Stimulated activated CD4-positive, alpha-beta T cell treated with anti-CD3 and anti-CD28 coated beads, Interleukin-12 subunit alpha, Interleukin-12 subunit beta, amount 100 ng/mL, for 4 hours (primary cell): ENCODE data around the gene KCNMA1.
"Not testable (repeated sequence)": the region's sequence is repeated elsewhere in the genome, so short reads cannot be mapped to it uniquely, and the experiment has no call there.

ENCODE experiments used
- DNase-seq: peaks from one replicate; pipeline ENCODE4 v3.0.0-alpha.2; 2020

Gene KCNMA1

GRCh38 chr10:77433546-77433945, 204.1 kb downstream of the KCNMA1 start:
- DNase-seq = no peak

- DNase-seq = no peak
Observed at GRCh38 chr10:77431980-77432797, 205.4 kb downstream of the KCNMA1 start.

GRCh38 chr10:77431209-77431611, 206.4 kb downstream of the KCNMA1 start:
- DNase-seq = no peak

- no peak for DNase-seq
Observed at GRCh38 chr10:77430530-77430929, 207.1 kb downstream of the KCNMA1 start.

GRCh38 chr10:77428691-77429395, 208.8 kb downstream of the KCNMA1 start:
- DNase-seq = no peak

- no peak for DNase-seq
Observed at GRCh38 chr10:77424257-77424656, 213.4 kb downstream of the KCNMA1 start.

- DNase-seq = no peak
Observed at GRCh38 chr10:77422491-77423338, 214.9 kb downstream of the KCNMA1 start.

GRCh38 chr10:77421591-77421990, 216.0 kb downstream of the KCNMA1 start:
- no peak for DNase-seq

GRCh38 chr10:77420947-77421523, 216.6 kb downstream of the KCNMA1 start:
- no peak for DNase-seq

GRCh38 chr10:77419979-77420378, 217.6 kb downstream of the KCNMA1 start:
- no peak for DNase-seq

- no peak for DNase-seq
Observed at GRCh38 chr10:77419056-77419455, 218.6 kb downstream of the KCNMA1 start.

GRCh38 chr10:77417806-77418640, 219.6 kb downstream of the KCNMA1 start:
- DNase-seq = no peak

GRCh38 chr10:77417359-77417758, 220.2 kb downstream of the KCNMA1 start:
- DNase-seq = no peak

- DNase-seq = no peak
Observed at GRCh38 chr10:77416311-77417135, 221.1 kb downstream of the KCNMA1 start.

GRCh38 chr10:77415313-77415960, 222.2 kb downstream of the KCNMA1 start:
- DNase-seq = no peak

- no peak for DNase-seq
Observed at GRCh38 chr10:77413231-77413630, 224.4 kb downstream of the KCNMA1 start.

- DNase-seq = not testable (repeated sequence)
Observed at GRCh38 chr10:77412573-77413133, 225.0 kb downstream of the KCNMA1 start.

- no peak for DNase-seq
Observed at GRCh38 chr10:77411805-77412204, 225.8 kb downstream of the KCNMA1 start.

- DNase-seq = no peak
Observed at GRCh38 chr10:77410523-77410922, 227.1 kb downstream of the KCNMA1 start.
